GM10266 (cell line): ENCODE data around the gene PJA1.
A peak's percentile ranks its signal among the peaks of the same experiment; 100 is the strongest.

Source experiments
- DNase-seq: peaks from one replicate; pipeline ENCODE4 v3.0.0; 2012; ENCODE audit errors: extremely low spot score
- CTCF ChIP-seq: IDR thresholded peaks from 2 replicates; pipeline ENCODE4 v1.5.1; 2012; ENCODE audit warnings: mild to moderate bottlenecking, low read depth; ENCODE audit not compliant: control insufficient read depth, insufficient read depth; ENCODE audit errors: missing control alignments

The PJA1 gene

GRCh38 chrX:69165087-69165651 is at the start of gene PJA1:
PJA1 (minus strand) TSS chrX:69165453; CDS start chrX:69163073, 2,380 bp downstream.
- TF ChIP-seq CTCF = no peak
- DNase-seq = peak; percentile 74

- TF ChIP-seq CTCF = no peak
- no peak for DNase-seq
Observed at GRCh38 chrX:69214463-69214862, 49.2 kb upstream of the PJA1 start.

- no peak for TF ChIP-seq CTCF
Observed at GRCh38 chrX:69211701-69212100, 46.4 kb upstream of the PJA1 start.

DNA sequence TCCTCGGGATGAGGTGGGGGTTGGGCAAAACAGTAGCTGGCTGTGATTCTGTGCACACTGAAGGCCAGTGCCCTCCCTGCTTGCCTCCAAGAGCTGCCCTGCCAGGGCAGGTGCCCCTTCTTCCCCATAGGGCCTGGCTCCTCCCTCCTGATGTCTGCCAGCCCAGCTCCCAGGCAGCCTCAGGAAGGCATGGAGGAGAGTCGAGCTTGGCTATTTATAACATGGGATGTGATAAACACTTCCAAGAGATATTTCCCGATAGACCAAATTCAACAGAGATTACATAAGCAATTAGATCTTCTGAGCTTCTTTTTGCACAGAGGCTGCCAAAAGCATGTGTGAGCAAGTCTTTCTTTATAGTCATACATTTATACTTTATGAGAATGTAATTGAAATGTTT is 45.3 kb upstream of the PJA1 start:
- TF ChIP-seq CTCF = no peak
- no peak for DNase-seq

More at GRCh38 chrX:69211701-69212100, 46.4 kb upstream of the PJA1 start:
- no peak for DNase-seq

DNA sequence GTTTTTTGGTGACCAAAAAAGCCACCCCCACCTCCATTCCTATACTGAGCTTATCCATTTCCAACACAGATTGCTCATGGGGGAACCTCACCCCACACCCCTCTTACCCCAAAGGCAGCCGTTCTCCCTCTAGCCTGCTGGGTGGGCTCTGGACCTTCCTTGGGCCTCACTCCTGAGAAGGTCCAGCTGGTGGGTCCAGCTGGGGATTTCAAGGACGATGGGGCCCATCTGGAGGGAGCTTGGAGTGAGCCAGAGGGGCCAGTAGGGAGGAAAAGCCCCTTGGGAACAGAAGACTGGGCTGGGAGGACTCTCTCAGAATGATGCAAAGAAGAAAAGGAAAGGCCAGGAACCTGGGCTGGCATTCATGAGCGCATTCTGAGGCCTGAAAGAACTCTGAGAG is 42.0 kb upstream of the PJA1 start:
- no peak for DNase-seq
- no peak for TF ChIP-seq CTCF

- TF ChIP-seq CTCF = no peak
- no peak for DNase-seq
Observed at GRCh38 chrX:69203638-69204037, 38.4 kb upstream of the PJA1 start.

DNA sequence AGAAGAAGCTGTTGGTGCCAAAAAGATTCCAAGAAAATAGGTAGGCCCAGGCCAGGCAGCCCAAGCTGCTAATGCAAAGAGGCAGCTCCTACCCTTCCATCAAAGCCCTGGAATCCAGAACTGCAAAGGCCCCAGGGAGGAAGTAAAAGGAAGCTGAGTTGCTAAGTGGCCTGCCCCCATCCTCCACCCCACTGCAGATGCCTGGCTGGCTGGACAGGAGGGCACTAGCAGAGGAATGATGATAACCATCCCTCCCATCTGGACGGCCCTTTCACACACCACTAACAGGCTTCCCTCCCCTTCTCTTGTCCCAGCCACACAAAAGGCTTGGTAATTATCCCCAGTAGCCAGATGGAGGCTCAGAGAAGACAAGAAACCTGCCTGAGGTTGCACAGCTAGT is 32.4 kb upstream of the PJA1 start:
- DNase-seq = no peak
- TF ChIP-seq CTCF = no peak
